ENCODE data around the gene EGLN2.
A peak's percentile ranks its signal among the peaks of the same experiment; 100 is the strongest.
"Not testable (repeated sequence)": the region's sequence is repeated elsewhere in the genome, so short reads cannot be mapped to it uniquely, and the experiment has no call there.

The EGLN2 gene

DNA sequence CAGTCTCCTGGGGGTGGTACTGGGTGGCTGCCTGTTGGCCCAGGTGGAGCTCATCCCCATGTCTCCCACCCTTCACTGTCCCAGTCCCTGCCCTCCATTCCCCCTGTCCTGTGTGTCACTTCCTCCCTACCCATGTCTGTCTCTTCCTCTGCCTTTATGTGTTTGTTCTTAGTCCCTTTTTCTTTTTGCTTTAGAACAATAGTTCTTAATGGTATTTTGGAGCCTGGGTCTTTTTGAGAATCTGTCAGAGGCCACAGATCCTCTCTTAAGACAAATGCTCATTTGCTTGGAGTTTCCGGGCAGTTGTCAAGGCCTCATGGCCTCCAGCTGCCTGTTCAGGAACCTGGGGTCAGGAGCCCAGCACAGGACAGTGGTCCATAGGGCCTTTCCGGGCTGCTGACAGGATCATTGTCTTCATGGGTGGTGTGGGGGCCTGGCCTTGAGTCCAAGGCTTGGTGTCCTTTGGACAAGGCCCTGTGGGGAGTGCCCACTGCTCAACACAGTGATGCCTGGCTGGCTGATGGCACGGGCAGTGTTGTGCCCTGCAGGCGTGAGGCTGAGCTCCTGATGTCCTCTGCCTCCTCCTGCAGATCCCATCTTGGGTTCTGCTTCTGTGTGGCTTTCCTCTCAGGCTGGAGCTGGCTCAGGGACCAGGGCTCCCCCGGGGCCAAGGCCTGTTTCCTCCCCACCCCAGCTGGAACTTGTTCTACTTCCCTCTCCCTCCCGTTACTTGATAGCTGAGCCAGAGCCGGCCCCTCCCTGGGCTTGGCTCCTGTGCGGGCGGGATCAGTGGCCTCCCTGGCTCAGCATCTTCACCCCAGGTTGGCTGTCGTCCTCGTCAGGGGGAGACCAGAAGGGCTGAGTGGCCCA, 3.5 kb downstream of the EGLN2 start:
- DNase-seq: no peak

DNA sequence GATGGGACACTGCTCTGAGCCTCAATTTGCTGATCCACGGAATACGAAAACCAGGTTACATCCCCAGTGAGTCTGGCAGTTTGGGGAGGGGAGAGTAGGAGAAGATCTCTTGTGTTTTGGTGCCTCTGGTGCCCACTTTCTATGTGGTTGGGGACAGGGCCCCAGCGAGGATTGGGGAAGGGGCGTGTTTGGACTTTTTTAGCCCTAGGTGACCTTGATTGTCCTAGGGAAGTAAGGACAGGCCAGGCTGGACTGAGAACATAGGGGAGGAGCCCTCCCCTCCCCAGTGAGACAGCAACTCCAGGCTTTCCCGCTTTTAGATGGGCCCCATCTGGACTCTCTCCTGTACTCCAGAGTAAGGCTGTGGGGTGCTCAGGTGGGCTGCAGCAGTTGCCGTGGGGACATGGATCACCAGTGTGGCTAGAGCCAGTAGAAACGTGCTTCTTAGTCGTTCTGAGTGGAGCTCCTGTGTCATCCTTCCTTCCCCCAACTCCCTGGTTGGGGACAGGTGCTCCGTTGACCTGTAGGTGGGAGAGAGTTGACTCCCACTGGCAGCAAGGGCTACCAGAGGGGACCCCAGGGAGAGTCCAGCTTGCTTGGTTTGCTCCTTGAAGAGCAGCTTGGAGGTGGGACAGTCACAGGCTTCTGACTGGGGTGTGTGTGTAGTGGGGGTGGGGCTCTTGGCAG, 4.3 kb downstream of the EGLN2 start:
- no peak for DNase-seq

DNA sequence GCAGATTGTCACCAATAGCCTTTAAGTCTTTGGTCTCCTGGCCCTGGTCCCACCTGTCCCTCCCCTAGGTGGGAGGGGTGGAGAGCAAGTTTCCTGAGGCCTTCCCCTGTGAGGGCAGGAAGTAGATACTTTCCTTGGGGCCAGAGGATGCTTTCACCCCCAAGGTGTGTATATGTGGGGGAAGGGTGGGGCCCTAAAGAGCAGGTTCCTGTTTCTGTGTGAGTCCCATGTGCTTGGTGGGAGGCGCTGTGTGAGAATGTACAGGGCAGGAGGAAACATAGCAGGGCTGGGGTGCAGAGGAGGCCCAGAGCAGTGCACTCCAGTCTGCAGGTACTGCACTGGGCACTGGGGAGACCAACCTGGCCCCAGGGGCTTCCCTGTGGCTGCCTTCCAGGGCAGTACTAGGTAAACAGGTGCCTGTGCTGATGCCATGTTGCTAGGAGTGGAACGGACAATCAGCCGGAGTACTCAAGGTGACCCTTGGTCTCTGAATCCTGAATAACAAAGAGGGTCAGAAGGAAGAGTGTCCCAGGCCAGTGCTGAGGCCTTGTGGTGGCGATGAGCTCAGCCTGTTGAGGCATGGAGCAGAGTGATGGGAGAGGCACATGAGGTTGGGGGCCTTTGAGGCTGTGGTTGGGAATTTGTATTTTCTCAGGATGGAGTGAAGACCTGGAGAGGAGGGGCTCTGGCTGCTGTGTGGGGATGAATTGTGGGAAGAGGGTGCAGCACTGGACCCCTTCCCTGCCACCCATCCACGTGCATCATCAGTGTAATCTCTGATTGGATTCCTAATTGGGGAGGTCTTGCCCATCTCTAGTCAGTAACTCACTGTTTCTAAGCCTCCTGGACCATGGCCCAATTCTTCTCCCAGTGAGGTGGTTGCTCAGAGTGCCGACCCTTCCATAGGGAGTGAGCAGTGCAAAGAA, 5.1 kb downstream of the EGLN2 start:
- DNase-seq: no peak

DNA sequence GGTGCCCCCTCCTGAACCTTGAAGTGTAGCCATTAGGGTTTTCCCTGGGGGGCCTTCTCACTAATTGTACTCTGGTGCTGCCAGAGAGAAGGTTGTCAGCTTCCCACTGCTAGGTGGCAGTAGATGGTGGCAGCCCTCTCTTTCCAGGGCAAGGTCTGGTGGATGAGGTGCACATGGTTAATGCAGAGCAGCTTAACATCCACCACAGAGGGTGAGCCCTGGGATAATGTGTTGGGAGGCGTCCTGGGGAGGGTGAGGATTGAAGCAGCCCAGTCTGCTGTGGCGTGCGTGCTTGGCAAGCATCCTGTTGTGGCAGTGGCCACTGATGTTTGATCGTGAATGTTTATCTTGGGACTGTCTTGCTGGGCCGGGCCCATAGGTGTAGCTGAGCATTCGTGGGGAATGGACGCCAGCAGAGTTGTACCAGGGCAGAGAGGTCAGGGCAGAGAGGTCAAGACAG, 5.8 kb downstream of the EGLN2 start:
- no peak for DNase-seq

DNA sequence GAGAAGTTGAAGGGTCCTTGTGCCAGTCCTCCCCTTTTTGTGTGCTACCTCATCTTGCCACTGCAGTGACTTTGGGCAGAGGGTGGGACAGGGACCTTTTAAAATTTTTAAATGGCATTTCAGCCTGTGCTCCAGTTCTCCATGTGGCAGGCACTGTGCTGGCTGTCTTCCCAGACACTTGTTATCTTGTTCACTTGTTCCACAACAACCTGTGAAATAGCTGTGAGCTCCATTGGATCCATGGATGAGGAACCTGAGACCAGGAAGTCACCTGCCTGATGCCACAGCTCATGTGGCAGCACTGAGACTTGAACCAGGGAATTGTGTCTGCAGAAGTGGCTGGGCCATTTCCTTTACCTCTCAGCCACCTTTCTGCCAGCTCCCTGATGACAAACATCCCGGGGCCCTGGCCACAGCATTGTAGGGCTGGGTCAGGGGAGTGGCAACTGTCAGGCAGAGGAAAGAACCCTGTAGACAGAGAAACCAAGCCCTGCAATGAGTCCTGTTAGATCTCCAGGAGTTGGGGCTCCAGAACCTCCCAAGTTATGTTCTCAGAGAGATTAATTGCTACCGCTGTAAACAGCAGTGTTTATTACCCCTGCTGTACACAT, 6.4 kb downstream of the EGLN2 start:
- DNase-seq: no peak

DNA sequence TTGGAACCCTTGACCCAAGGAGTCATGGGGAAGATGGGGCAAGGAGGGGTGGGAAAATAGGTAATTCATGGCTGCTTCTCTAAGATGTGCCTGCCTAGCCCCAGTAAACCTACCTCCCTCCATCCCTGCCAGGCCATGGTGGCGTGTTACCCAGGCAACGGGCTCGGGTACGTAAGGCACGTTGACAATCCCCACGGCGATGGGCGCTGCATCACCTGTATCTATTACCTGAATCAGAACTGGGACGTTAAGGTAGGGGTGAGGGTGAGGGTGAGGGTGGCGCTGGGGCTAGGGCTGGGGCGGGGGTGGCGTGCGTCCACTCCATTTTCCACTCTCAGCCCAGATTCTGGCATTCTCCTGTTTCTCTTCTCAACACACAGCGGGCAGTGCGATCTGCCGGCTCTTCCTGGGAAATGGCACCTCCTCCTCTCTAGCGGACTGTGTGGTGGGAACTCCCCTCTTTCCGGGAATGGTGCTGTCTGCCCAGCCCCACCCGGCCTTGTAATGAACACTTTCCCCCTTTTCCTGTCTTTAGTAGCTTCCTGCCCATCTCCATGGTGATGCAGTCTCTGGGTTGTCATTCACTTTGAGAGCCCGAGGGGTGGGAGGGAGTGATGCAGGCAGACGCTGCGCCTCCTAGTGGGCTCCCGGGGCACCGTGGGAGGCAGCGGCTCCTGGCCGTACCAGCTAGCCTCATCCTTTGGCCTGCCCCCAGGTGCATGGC, 7.6 kb downstream of the EGLN2 start:
- DNase-seq: peak; percentile 58 to 82

DNA sequence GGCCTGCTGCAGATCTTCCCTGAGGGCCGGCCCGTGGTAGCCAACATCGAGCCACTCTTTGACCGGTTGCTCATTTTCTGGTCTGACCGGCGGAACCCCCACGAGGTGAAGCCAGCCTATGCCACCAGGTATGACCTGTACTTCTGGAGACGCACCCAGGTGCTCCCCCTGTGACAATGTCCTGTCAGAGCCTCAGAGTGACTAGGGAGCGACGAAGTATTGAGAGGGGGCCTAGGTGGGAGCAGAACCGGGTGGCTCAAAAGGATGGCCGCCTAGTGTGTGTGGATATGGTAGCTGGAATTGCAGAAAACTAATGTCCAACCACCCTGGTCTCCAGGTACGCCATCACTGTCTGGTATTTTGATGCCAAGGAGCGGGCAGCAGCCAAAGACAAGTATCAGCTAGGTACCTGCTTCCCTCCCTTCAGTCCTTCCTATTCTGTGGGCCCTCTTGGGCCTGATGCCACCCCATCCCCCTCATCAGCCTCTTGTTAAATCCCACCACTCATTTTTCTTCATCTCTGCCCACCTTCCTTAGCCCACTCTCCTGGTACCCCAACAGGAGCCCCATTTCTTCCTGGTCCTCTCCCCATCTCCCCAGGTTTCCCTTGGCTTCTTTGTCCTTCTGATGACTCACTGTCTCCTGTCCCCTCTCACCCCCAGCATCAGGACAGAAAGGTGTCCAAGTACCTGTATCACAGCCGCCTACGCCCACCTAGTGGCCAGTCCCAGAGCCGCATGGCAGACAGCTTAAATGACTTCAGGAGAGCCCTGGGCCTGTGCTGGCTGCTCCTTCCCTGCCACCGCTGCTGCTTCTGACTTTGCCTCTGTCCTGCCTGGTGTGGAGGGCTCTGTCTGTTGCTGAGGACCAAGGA, 8.4 kb downstream of the EGLN2 start:
- DNase-seq: no peak

DNA sequence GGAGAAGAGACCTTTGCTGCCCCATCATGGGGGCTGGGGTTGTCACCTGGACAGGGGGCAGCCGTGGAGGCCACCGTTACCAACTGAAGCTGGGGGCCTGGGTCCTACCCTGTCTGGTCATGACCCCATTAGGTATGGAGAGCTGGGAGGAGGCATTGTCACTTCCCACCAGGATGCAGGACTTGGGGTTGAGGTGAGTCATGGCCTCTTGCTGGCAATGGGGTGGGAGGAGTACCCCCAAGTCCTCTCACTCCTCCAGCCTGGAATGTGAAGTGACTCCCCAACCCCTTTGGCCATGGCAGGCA, 9.0 kb downstream of the EGLN2 start:
- no peak for DNase-seq

DNA sequence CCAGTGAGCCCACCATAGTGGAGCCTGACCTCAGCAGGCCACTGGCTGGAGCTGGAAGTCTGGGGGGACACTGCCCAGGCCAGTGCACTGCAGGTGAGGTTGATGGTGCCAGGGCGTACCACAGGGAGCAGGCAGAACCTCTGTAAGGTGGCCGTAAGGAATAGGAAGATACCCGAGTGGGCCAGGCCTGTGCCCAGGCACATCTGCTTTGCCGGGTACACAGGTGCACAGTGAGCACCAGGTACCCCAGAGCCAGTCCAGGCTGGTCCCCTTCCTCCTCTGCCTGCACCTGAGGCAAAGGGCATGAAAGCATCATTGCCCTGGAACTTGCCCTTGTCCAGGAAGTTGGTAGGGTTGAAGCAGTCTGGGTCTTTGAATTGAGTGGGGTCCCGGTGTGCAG, 9.5 kb downstream of the EGLN2 start:
- DNase-seq: no peak

DNA sequence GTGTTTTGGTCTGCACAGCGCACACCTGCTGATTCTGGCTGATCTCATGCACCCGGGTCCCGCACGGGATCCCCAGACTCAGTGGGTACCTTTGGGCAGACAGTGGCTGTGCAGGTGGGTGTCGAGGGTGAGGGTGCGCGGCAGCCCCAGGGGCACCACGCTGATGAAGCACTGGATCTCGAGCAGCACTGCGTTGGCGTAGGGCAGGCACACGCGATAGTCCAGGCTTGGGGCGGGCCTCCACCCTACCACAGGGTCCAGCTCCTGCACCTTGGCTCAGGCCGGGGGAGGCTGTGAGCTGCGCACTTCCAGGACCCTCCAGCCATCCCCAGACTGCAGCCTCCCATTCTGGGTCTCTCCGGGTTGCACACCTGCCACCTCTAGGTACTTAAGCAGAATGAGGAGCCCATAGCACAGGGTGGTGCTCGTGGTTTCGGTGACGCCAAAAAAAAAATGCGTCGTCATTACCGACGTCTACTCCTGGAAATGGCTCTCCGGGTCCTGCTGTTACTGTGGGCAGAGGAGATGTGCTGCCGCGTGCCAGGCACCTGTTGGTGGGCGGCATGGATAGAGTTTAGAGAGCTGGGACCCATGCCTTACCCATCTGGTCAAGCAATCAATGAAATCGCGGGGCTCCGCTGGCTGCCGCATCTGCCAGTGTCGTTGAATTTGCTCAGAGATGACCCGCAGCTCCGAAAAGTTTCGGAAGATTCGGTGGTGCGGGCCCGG, 10.5 kb downstream of the EGLN2 start:
- no peak for DNase-seq

DNA sequence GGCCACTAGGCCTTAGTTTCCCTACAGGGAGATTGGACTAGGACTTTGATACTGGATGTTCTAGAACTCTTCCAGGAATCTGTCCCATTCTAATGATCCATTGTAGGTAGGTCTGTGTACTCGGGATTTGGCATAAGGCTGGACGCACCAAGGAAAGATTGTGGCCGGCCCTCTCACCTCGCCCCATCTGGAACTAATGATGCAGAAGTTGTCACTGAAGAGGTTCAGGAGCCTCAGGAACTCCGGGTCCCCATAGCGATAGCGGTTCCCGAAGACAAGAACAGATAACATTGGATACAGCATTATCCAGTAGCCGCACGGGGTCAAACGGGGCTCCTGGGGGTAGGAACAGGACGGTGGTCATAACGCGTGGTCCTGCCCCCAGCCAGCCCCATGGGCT, 11.2 kb downstream of the EGLN2 start:
- DNase-seq: no peak

DNA sequence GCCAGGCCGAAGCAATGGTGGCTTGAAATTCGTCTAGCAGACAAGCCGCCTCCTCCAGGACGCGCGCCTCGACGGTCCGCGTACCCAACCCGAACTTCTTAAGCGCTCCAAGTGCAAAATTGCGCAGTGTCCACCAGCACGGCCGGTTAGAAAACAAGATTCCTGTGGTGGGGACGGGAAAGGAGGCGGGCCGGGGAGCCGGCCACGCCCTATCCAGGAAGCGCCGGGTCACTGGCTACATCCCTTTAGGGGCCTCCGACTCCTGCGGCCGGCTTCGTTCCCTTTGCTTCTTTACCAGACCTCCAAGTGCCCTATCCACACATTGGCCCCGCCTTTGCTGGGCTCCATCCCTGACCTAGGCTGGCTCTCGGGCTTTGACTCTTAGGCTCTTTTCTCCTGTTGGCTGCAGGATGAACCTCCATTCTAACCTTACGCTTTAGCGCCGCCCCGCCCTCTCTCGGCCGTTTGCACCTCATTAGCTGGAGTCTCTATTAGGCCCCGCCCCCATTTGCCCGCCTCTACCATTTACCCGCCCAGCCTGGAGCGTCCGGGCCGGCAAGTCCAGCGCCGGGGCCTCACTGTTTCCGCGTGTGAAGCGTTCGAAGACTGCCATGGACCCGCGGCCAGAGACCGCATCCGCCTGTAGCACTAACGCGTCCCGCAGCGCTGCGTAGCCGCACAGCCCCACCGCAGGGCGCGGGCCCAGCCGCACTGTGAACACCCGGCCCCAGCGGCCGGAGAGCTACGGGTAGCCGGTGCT, 11.8 kb downstream of the EGLN2 start:
- DNase-seq: peak in 1 of 2 experiments; percentile 58

DNA sequence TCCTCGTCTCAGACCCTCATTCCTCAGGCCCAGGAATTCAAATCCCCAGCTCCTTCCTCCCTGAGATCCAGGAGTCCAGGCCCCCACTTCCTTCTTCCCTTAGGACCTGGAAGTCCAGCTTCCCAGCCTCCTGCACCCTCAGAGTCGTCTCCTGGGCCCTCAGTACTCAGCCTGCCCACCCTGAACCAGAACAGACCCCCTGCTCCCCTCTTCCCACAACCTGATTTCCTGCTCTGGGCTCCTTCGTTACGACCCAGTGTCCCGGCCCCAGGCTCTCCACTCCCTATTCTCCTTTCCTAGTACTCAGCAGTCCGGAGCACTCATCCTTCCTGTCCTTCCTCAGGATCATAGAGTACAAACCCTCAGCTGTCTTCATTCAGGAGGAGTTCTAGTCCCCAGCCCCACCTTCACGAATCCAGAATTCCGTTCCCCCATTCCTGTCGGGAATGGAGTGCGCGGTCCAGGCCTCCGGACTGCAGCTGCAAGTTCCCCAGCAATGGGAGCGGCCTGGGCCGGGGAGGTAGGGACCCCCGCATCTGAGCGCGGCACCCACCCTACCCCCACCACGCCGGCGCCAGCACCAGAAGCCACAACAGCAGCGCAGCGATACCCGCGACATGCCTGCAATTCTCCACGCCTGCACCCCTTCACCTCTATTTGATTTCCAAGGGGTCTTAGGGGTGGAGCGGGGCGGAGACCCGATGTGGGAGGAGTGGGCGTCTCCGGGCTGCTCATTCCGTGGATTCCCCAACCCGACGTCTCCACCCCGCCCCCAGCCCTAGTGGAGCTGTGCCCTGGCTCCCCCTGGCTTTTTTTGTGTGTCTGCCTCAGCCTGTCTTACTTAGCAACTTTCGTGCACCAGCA, 12.7 kb downstream of the EGLN2 start:
- DNase-seq: no peak

DNA sequence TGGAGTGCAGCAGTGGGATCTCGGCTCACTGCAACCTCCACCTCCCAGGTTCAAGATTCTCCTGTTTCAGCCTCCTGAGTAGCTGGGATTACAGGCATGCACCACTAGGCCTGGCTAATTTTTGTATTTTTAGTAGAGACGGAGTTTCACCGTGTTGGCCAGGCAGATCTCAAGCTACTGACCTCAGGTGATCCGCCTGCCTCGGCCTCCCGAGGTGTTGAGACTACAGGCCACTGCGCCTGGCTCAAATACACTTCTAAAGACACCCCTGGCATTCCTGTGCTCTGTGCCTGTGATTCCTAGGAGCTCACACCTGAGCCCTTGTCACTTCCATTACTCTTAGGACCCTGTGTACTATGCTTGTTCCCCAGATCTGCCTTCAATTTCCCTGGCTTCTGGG, 13.6 kb downstream of the EGLN2 start:
- DNase-seq: not testable (repeated sequence)

DNA sequence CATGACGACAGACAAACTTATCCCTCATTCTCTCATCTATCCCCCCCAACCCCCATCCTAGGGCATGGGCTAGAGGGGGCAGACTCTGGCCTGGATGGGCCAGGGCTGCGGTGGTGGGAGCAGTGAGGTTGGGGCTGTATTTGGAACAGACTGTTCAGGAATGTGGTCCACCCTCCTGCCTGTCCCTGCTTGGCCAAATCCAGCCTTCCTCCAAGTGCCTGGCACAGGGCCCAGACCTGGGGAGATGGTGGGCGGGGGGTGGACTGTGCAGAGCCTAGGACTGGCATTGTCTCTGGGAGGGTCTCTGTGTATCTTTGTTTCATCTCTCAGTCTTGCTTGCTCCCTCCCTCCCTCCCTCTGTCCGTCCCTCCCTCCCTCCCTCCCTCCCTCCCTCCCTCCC, 14.2 kb downstream of the EGLN2 start:
- DNase-seq: no peak

DNA sequence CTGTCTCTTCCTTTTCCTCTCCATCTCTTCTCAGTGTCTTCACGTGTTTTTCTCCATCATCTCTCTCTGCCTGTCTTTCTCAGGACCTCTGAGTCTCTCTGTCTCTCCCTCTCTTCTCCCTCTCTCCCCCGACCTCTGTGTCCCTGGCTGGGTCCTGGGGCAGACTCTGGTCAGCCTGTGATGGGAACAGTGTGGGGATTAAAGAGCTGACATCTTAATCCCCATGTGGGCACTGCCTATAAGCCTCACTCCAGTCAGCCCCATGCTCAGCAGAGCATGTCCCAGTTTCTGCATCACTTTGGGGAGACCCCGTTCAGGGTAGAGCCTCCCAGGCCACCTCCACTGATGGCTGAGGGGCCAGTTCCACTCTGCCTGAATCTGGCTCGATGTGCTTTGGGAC, 16.2 kb downstream of the EGLN2 start:
- DNase-seq: no peak

DNA sequence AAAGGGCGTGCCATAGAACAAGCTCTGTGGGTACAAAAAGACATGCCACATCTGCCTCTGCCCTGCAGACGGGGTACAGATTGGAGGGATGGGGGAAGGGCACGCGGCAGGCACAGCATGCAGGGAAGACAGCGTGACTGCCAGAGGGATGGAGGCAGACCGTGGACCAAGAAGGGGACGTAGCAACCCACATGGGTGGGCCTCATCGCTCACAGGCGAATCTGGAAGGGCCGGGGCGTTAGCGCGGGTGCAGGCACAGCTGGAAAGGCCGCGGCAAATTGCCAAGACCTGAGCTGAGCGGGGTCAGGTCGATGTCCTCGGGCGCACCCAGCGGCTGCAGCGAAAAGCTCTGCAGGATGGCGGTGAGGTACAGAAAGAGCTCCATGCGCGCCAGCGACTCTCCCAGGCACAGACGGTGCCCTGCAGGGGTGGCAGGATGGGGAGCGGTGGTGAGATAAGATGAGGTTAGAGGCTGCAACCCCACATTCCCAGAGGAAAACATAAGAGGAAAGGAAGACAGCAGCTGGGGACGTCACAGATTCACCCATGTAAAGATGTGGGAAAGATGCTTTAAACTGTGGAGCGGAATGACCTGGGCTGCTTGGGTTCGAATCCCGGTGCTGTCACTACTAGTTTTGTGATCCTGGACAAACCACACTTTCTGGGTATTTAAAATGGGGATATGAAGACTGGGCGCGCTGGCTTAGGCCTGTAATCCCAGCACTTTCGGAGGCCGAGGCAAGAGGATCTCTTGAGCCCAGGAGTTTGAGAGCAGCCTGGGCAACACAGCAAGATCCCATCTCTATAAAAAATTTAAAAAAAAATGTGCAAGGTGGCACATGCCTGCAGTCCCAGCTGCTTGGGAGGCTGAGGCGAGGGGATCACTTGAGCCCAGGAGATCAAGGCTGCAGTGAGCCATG, 19.7 kb downstream of the EGLN2 start:
- not testable (repeated sequence) for DNase-seq

Data from NCI-H187 (cell line).